Measurements from ENCODE around the gene B4GALT1. TPM values are rescaled to one million over a fixed set of nuclear protein-coding genes. Genes with fewer than 3 reads are reported as not detected.

Gene B4GALT1
- total and polyA plus RNA-seq, 12 donors = 14.8 to 117 (median 42.6) TPM

DNA sequence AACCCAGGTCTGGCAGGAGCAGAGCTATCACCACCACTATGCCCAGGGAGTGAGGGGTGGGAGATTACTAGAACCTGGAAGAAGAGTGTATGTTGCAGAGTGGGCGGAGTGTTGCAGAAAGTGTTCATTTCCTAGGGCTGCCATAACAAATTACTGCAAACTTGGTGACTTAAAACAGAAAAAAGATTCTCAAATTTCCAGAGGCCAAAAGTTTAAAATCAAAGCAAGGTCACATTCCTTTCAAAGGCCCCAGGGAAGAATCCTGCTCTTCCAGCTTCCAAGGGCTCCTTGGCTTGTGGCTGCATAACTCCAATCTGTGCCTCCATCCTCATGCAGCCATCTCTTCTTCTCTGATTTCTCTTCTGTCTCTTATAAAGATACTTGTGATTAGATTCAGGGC is 42.3 kb upstream of the B4GALT1 start:
- H3K27ac ChIP-seq = no peak overlapping the region
- peaks cover 0 to 2% (median 0%) of the 10 kb centered on the region in 9 donors for H3K4me1 ChIP-seq
- H3K27me3 ChIP-seq = no peaks in the 10 kb centered on the region
- no peak for ATAC-seq
- no peaks in the 10 kb centered on the region for H3K9me3 ChIP-seq
- WGBS, 2 donors = 95% methylated on average over 1 of the region's 1 CpG
- no peak overlapping the region for H3K4me3 ChIP-seq
- no peak for DNase-seq
- H3K36me3 ChIP-seq = no peaks in the 10 kb centered on the region
- intact Hi-C loops (cut with DNase I) = no loop called here
- TF ChIP-seq, protein P1, sequence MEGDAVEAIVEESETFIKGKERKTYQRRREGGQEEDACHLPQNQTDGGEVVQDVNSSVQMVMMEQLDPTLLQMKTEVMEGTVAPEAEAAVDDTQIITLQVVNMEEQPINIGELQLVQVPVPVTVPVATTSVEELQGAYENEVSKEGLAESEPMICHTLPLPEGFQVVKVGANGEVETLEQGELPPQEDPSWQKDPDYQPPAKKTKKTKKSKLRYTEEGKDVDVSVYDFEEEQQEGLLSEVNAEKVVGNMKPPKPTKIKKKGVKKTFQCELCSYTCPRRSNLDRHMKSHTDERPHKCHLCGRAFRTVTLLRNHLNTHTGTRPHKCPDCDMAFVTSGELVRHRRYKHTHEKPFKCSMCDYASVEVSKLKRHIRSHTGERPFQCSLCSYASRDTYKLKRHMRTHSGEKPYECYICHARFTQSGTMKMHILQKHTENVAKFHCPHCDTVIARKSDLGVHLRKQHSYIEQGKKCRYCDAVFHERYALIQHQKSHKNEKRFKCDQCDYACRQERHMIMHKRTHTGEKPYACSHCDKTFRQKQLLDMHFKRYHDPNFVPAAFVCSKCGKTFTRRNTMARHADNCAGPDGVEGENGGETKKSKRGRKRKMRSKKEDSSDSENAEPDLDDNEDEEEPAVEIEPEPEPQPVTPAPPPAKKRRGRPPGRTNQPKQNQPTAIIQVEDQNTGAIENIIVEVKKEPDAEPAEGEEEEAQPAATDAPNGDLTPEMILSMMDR (IDR thresholded peaks at IDR 0.05) = no peak

DNA sequence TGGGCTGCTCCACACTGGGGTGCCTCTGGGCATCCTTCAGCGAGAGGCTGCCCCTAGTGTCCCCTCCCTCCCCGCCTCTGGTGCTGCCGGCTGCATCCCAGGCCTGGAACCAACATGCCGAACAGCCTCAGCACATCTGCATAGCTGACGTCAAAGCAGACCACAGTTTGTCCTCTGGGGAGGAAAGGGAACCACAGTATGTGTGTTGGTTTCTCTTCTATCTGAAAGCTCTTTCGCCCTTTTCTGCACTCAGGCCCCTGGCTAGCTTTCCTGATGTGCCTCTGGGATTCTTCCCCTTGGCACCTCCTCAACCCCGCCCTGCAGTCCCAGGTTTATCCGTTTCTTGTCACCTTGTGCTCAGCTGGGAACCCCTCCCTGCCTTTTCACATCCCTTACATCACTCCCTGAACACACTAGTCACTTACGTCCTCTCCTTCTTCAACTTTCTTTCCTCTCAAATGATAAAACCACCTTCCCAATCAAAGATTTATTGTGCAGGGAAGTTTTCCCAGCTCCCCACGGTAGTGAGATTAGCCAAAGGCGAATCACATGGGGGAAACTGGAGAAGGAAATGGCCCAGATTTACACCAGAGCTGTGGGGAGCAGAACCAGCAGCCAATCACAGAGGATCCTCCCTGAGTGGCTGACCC is 35.5 kb upstream of the B4GALT1 start:
- WGBS, 2 donors = 44 to 52% methylated on average over 11 of the region's 11 CpGs
- intact Hi-C loops (cut with DNase I) = no loop called here
- Histone ChIP-seq H3K4me3 (no peak overlapping the region), H3K36me3 (no peaks in the 10 kb centered on the region), H3K27ac (peak overlapping the region in 8 of 10 donors; percentile 5 to 71 (median 51)), H3K27me3 (no peaks in the 10 kb centered on the region), H3K9me3 (no peaks in the 10 kb centered on the region), H3K4me1 (peaks cover 3 to 27% (median 17%) of the 10 kb centered on the region in 9 donors)
- TF ChIP-seq, protein P1 (IDR thresholded peaks at IDR 0.05) = peak in 1 of 9 donors; percentile 19
- DNase-seq = peak; percentile 60 to 78
- peak; percentile 65 to 89 (median 76) for ATAC-seq

DNA sequence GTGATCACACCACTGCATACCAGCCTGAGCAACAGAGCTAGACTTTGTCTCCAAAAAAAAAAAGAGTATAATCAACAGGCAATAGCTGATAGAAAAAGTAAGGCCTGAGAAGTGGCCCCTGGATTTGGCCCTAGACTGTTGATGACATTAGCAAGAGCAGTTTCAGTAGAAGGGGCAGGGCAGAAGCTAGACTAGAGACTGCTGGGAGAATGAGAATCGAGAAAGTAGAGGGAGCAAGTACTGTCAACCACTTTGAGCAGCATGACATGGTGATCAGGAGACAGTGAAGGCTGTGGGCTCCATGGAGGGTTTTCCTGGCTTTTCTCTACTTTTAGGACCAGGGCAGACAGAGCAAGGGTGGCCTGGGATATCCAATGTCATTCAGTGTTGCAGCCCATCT is 34.9 kb upstream of the B4GALT1 start:
- H3K27ac ChIP-seq = peak overlapping the region in 6 of 10 donors; percentile 4 to 71 (median 48)
- no peak overlapping the region for H3K4me3 ChIP-seq
- intact Hi-C loops (cut with DNase I) = no loop called here
- no peaks in the 10 kb centered on the region for H3K36me3 ChIP-seq
- no peak for DNase-seq
- no peaks in the 10 kb centered on the region for H3K9me3 ChIP-seq
- no peaks in the 10 kb centered on the region for H3K27me3 ChIP-seq
- ATAC-seq = peak in 3 of 8 donors; percentile 4 to 12 (median 11)
- WGBS, 2 donors = 90 to 100% methylated on average over 1 of the region's 1 CpG
- peaks cover 3 to 34% (median 22%) of the 10 kb centered on the region in 9 donors for H3K4me1 ChIP-seq
- TF ChIP-seq, protein P1 (IDR thresholded peaks at IDR 0.05) = no peak

DNA sequence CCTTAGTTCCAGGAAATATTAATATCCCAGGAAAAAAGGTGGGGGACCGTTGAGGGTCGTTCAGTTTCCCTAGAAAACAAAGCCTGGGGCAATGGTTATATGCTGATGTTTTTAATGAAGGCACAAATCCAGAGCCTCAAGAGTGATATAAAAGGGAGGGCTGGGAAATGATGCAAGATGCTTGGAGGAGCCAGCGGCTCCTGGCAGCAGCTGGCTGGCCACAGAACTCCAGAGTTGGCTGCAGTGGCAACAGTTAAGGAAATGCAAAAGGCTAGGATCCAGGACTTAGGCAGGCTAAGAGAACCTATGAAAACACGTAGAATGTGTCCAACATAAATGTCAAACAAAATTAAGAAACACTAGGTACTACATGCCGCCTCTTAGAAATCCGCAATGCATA is 31.0 kb upstream of the B4GALT1 start:
- H3K9me3 ChIP-seq = no peaks in the 10 kb centered on the region
- WGBS, 2 donors = 64 to 75% methylated on average over 6 of the region's 6 CpGs
- H3K27ac ChIP-seq = peak overlapping the region in 8 of 10 donors; percentile 8 to 74 (median 67)
- H3K4me1 ChIP-seq = peaks cover 1 to 36% (median 25%) of the 10 kb centered on the region in 9 donors
- H3K4me3 ChIP-seq = no peak overlapping the region
- TF ChIP-seq, protein P1 (IDR thresholded peaks at IDR 0.05) = no peak
- no peaks in the 10 kb centered on the region for H3K27me3 ChIP-seq
- H3K36me3 ChIP-seq = no peaks in the 10 kb centered on the region
- DNase-seq (peak; percentile 38 to 57), ATAC-seq (peak; percentile 64 to 90 (median 71))
- intact Hi-C loops (cut with DNase I) = no loop called here

All from heart right ventricle (tissue), 16 donors.